Muscle layer of duodenum (tissue), 2 donors: ENCODE measurements around the gene STRADB.
"Not testable (repeated sequence)": the region's sequence is repeated elsewhere in the genome, so short reads cannot be mapped to it uniquely, and the experiment has no call there.

Source experiments
- H3K27ac ChIP-seq: one replicate; pipeline ENCODE4 v1.7.0; 2013; ENCODE audit warnings: mild to moderate bottlenecking, low read length
- H3K27me3 ChIP-seq: one replicate; pipeline ENCODE4 v1.7.0; 2013; ENCODE audit warnings: low read depth, mild to moderate bottlenecking, control low read depth, low read length
- H3K36me3 ChIP-seq, 2 donors: one replicate each; pipeline ENCODE4 v1.7.0; 2013; ENCODE audit warnings: low read length in 2 of 2, control low read depth in 1 of 2, mild to moderate bottlenecking in 1 of 2; ENCODE audit not compliant: insufficient read depth in 2 of 2, control insufficient read depth in 1 of 2
- H3K4me1 ChIP-seq, 2 donors: one replicate each; pipeline ENCODE4 v1.7.0; 2013; ENCODE audit warnings: low read length in 2 of 2, mild to moderate bottlenecking in 2 of 2, control low read depth in 1 of 2, moderate library complexity in 1 of 2; ENCODE audit not compliant: insufficient read depth in 2 of 2, control insufficient read depth in 1 of 2
- H3K4me3 ChIP-seq, 2 donors: one replicate each; pipeline ENCODE4 v1.7.0; 2013; ENCODE audit warnings: low read length in 2 of 2, low read depth in 1 of 2, mild to moderate bottlenecking in 1 of 2
- H3K9me3 ChIP-seq, 2 donors: one replicate each; pipeline ENCODE4 v1.7.0; 2013; ENCODE audit warnings: low read length in 2 of 2, control low read depth in 1 of 2, mild to moderate bottlenecking in 1 of 2; ENCODE audit not compliant: control insufficient read depth in 1 of 2
- donor health status: healthy.

STRADB gene

GRCh38 chr2:201413552-201413951 is 38.0 kb upstream of the STRADB start:
- no peaks in the 10 kb centered on the region for H3K27me3 ChIP-seq
- no peaks in the 10 kb centered on the region for H3K9me3 ChIP-seq
- H3K4me1 ChIP-seq, result peaks cover 7 to 25% of the 10 kb centered on the region in 2 donors
- H3K27ac ChIP-seq, result no peak overlapping the region
- no peaks in the 10 kb centered on the region for H3K36me3 ChIP-seq
- no peak overlapping the region for H3K4me3 ChIP-seq

- no peaks in the 10 kb centered on the region for H3K36me3 ChIP-seq
Observed at GRCh38 chr2:201414099-201415023, 37.2 kb upstream of the STRADB start.

GRCh38 chr2:201415149-201415548 is 36.4 kb upstream of the STRADB start:
- H3K27me3 ChIP-seq, result no peaks in the 10 kb centered on the region
- H3K4me3 ChIP-seq, result no peak overlapping the region
- H3K4me1 ChIP-seq, result peaks cover 7 to 21% of the 10 kb centered on the region in 2 donors
- peaks cover 0 to 5% of the 10 kb centered on the region in 2 donors for H3K36me3 ChIP-seq
- H3K9me3 ChIP-seq, result no peaks in the 10 kb centered on the region
- H3K27ac ChIP-seq, result no peak overlapping the region

More at GRCh38 chr2:201414099-201415023, 37.2 kb upstream of the STRADB start:
- Histone ChIP-seq H3K4me1 (peaks cover 7 to 25% of the 10 kb centered on the region in 2 donors), H3K27ac (no peak overlapping the region), H3K27me3 (no peaks in the 10 kb centered on the region), H3K9me3 (no peaks in the 10 kb centered on the region), H3K4me3 (no peak overlapping the region)

- Histone ChIP-seq H3K27ac (no peak overlapping the region), H3K4me1 (peaks cover under 1 to 16% of the 10 kb centered on the region in 2 donors), H3K27me3 (no peaks in the 10 kb centered on the region), H3K9me3 (no peaks in the 10 kb centered on the region), H3K36me3 (peaks cover 0 to 6% of the 10 kb centered on the region in 2 donors), H3K4me3 (no peak overlapping the region)
Observed at GRCh38 chr2:201419057-201419635, 32.4 kb upstream of the STRADB start.

GRCh38 chr2:201419986-201420385 is 31.6 kb upstream of the STRADB start:
- H3K36me3 ChIP-seq, result peaks cover 0 to 6% of the 10 kb centered on the region in 2 donors
- H3K27ac ChIP-seq, result no peak overlapping the region
- H3K4me1 ChIP-seq, result peaks cover 0 to 19% of the 10 kb centered on the region in 2 donors
- no peak overlapping the region for H3K4me3 ChIP-seq
- no peaks in the 10 kb centered on the region for H3K9me3 ChIP-seq
- H3K27me3 ChIP-seq, result no peaks in the 10 kb centered on the region

GRCh38 chr2:201420442-201421113 is 31.0 kb upstream of the STRADB start:
- H3K4me1 ChIP-seq, result peaks cover 0 to 15% of the 10 kb centered on the region in 2 donors

GRCh38 chr2:201425952-201426351 is 25.6 kb upstream of the STRADB start:
- Histone ChIP-seq H3K27ac (no peak overlapping the region), H3K4me3 (no peak overlapping the region), H3K27me3 (no peaks in the 10 kb centered on the region), H3K36me3 (no peaks in the 10 kb centered on the region), H3K4me1 (peaks cover 0 to 13% of the 10 kb centered on the region in 2 donors), H3K9me3 (no peaks in the 10 kb centered on the region)

More at GRCh38 chr2:201420442-201421113, 31.0 kb upstream of the STRADB start:
- no peaks in the 10 kb centered on the region for H3K9me3 ChIP-seq
- no peaks in the 10 kb centered on the region for H3K27me3 ChIP-seq
- peaks cover 0 to 6% of the 10 kb centered on the region in 2 donors for H3K36me3 ChIP-seq
- no peak overlapping the region for H3K4me3 ChIP-seq
- no peak overlapping the region for H3K27ac ChIP-seq

GRCh38 chr2:201428366-201428765 is 23.2 kb upstream of the STRADB start:
- H3K4me3 ChIP-seq, H3K9me3 ChIP-seq, H3K27ac ChIP-seq, H3K36me3 ChIP-seq, H3K27me3 ChIP-seq: not testable (repeated sequence)
- peaks cover 6 to 26% of the 10 kb centered on the region in 2 donors for H3K4me1 ChIP-seq

- peaks cover 10 to 21% of the 10 kb centered on the region in 2 donors for H3K4me1 ChIP-seq
- H3K9me3 ChIP-seq, H3K27ac ChIP-seq, H3K27me3 ChIP-seq, H3K4me3 ChIP-seq, H3K36me3 ChIP-seq: not testable (repeated sequence)
Observed at GRCh38 chr2:201429835-201430234, 21.7 kb upstream of the STRADB start.

GRCh38 chr2:201430322-201430721 is 21.2 kb upstream of the STRADB start:
- not testable (repeated sequence) for H3K27ac ChIP-seq, H3K36me3 ChIP-seq, H3K27me3 ChIP-seq, H3K9me3 ChIP-seq, H3K4me3 ChIP-seq
- H3K4me1 ChIP-seq, result peaks cover 10 to 18% of the 10 kb centered on the region in 2 donors

- Histone ChIP-seq H3K36me3 (no peaks in the 10 kb centered on the region), H3K27ac (no peak overlapping the region), H3K4me3 (no peak overlapping the region), H3K9me3 (no peaks in the 10 kb centered on the region), H3K4me1 (peaks cover 10 to 18% of the 10 kb centered on the region in 2 donors), H3K27me3 (no peaks in the 10 kb centered on the region)
Observed at GRCh38 chr2:201430839-201431238, 20.7 kb upstream of the STRADB start.
